ENCODE measurements around the gene RPS2.

Gene RPS2

GRCh38 chr16:1947369-1947670 lies 17.3 kb downstream of the RPS2 start:
- TF ChIP-seq CSDC2 (CRISPR knock-in tag; IDR thresholded peaks at IDR 0.05) (no peak), TOX (CRISPR knock-in tag; IDR thresholded peaks at IDR 0.05; ENCODE audit: borderline replicate concordance) (no peak), RARB (CRISPR knock-in tag; IDR thresholded peaks at IDR 0.05) (no peak), ZNF70 (CRISPR knock-in tag; IDR thresholded peaks at IDR 0.05) (no peak), ESRRG (CRISPR knock-in tag; IDR thresholded peaks at IDR 0.05) (no peak), CREB5 (CRISPR knock-in tag; IDR thresholded peaks at IDR 0.05; ENCODE audit: low read depth) (no peak), ZFP30 (CRISPR knock-in tag; IDR thresholded peaks at IDR 0.05) (no peak), ZFP3 (CRISPR knock-in tag; IDR thresholded peaks at IDR 0.05) (no peak), POU6F1 (CRISPR knock-in tag; IDR thresholded peaks at IDR 0.05; ENCODE audit: borderline replicate concordance, low read depth) (no peak), OSR1 (CRISPR knock-in tag; IDR thresholded peaks at IDR 0.05) (no peak), CSRNP3 (CRISPR knock-in tag; IDR thresholded peaks at IDR 0.05) (no peak), ZNF565 (CRISPR knock-in tag; conservative IDR thresholded peaks at IDR 0.05; ENCODE audit: low read depth) (no peak)
- no peak for ATAC-seq

GRCh38 chr16:1946495-1947368 lies 17.9 kb downstream of the RPS2 start:
- no peak for TF ChIP-seq CSRNP3 (CRISPR knock-in tag; IDR thresholded peaks at IDR 0.05)
- TF ChIP-seq CSDC2 (CRISPR knock-in tag; IDR thresholded peaks at IDR 0.05), result no peak
- no peak for TF ChIP-seq TOX (CRISPR knock-in tag; IDR thresholded peaks at IDR 0.05; ENCODE audit: borderline replicate concordance)
- no peak for TF ChIP-seq BACH2 (CRISPR knock-in tag; IDR thresholded peaks at IDR 0.05; ENCODE audit: borderline replicate concordance)
- TF ChIP-seq TSHZ2 (CRISPR knock-in tag; IDR thresholded peaks at IDR 0.05), result no peak
- no peak for TF ChIP-seq ISL1 (CRISPR knock-in tag; IDR thresholded peaks at IDR 0.05)
- TF ChIP-seq GLIS3 (CRISPR knock-in tag; IDR thresholded peaks at IDR 0.05), result no peak
- TF ChIP-seq ZFP3 (CRISPR knock-in tag; IDR thresholded peaks at IDR 0.05), result no peak
- TF ChIP-seq ARNTL (CRISPR knock-in tag; IDR thresholded peaks at IDR 0.05; ENCODE audit: borderline replicate concordance, low read depth), result no peak
- TF ChIP-seq TCF4 (CRISPR knock-in tag; IDR thresholded peaks at IDR 0.05; ENCODE audit: borderline replicate concordance), result no peak
- no peak for TF ChIP-seq ZNF70 (CRISPR knock-in tag; IDR thresholded peaks at IDR 0.05)
- TF ChIP-seq RARB (CRISPR knock-in tag; IDR thresholded peaks at IDR 0.05), result no peak
- TF ChIP-seq ZC3H10 (CRISPR knock-in tag; IDR thresholded peaks at IDR 0.05), result no peak
- TF ChIP-seq ZFP30 (CRISPR knock-in tag; IDR thresholded peaks at IDR 0.05), result no peak
- no peak for TF ChIP-seq PATZ1 (CRISPR knock-in tag; IDR thresholded peaks at IDR 0.05; ENCODE audit: borderline replicate concordance)
- no peak for TF ChIP-seq CREB5 (CRISPR knock-in tag; IDR thresholded peaks at IDR 0.05; ENCODE audit: low read depth)
- TF ChIP-seq SNAI2 (CRISPR knock-in tag; IDR thresholded peaks at IDR 0.05), result no peak
- TF ChIP-seq PPARA (CRISPR knock-in tag; IDR thresholded peaks at IDR 0.05; ENCODE audit: borderline replicate concordance), result no peak
- no peak for TF ChIP-seq ZNF565 (CRISPR knock-in tag; conservative IDR thresholded peaks at IDR 0.05; ENCODE audit: low read depth)
- no peak for TF ChIP-seq OSR1 (CRISPR knock-in tag; IDR thresholded peaks at IDR 0.05)
- ATAC-seq, result no peak

All from SK-N-SH treated with all-trans-retinoic acid at 6 μM for 48 hours (cell line).